PFSK-1 (cell line): ENCODE results near the gene ANKRD60.

Experiments used
- POLR2AphosphoS5 ChIP-seq: IDR thresholded peaks from 2 replicates; pipeline ENCODE4 v1.6.1; 2012; ENCODE audit warnings: low read depth, mild to moderate bottlenecking, control low read depth, low read length, moderate library complexity
- TAF1 ChIP-seq: IDR thresholded peaks from 2 replicates; pipeline ENCODE4 v1.6.1; 2012; ENCODE audit warnings: low read length, control low read depth, borderline replicate concordance; ENCODE audit not compliant: insufficient read depth
- TF ChIP-seq, protein P1 (sequence below), 2 experiments: IDR thresholded peaks; 2 replicates each; pipeline versions ENCODE4 v1.6.1 to v1.8.0; 2011 to 2012; ENCODE audit warnings: low read depth in 2 of 2, low read length in 2 of 2, control low read depth in 1 of 2, inconsistent platforms in 1 of 2, mild to moderate bottlenecking in 1 of 2, moderate library complexity in 1 of 2; ENCODE audit not compliant: insufficient read depth in 1 of 2

DNA sequence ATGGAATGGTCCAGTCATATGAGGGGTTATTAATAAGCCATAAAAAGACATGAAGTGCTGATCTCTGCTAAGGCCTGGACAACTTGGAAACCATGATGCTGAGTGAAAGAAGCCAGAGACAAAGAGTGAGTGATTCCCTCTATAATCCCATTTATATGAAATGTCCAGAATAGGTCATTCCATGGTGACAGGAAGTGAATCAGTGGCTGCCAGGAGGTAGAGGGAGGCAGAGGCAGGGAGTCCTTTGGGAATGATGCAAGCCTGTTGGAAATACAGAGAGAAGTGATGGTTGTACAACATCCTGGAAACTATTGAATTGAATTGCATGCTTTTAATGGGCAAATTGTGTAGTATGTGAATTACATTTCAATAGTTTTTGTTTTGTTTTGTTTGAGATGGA lies 26.4 kb downstream of the ANKRD60 start:
- TF ChIP-seq TAF1 = no peak
- TF ChIP-seq POLR2AphosphoS5 = no peak
- TF ChIP-seq, protein P1, sequence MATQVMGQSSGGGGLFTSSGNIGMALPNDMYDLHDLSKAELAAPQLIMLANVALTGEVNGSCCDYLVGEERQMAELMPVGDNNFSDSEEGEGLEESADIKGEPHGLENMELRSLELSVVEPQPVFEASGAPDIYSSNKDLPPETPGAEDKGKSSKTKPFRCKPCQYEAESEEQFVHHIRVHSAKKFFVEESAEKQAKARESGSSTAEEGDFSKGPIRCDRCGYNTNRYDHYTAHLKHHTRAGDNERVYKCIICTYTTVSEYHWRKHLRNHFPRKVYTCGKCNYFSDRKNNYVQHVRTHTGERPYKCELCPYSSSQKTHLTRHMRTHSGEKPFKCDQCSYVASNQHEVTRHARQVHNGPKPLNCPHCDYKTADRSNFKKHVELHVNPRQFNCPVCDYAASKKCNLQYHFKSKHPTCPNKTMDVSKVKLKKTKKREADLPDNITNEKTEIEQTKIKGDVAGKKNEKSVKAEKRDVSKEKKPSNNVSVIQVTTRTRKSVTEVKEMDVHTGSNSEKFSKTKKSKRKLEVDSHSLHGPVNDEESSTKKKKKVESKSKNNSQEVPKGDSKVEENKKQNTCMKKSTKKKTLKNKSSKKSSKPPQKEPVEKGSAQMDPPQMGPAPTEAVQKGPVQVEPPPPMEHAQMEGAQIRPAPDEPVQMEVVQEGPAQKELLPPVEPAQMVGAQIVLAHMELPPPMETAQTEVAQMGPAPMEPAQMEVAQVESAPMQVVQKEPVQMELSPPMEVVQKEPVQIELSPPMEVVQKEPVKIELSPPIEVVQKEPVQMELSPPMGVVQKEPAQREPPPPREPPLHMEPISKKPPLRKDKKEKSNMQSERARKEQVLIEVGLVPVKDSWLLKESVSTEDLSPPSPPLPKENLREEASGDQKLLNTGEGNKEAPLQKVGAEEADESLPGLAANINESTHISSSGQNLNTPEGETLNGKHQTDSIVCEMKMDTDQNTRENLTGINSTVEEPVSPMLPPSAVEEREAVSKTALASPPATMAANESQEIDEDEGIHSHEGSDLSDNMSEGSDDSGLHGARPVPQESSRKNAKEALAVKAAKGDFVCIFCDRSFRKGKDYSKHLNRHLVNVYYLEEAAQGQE (IDR thresholded peaks at IDR 0.05; ENCODE audit: insufficient read depth in 1 of 2, low read depth in 2 of 2, low read length in 2 of 2) = no peak
